H54 (cell line): Measurements from ENCODE around the gene SYPL2.

Source experiments
- DNase-seq: peaks from one replicate; pipeline ENCODE4 v3.0.0; 2011; ENCODE audit warnings: low spot score, mixed read lengths; ENCODE audit not compliant: insufficient read length
- FAIRE-seq: peaks from 3 replicates; lab custom pipeline; 2011; peaks lifted over from hg19 to GRCh38; lab: Jason Lieb, UNC
- POLR2A ChIP-seq: IDR thresholded peaks from 2 replicates; pipeline ENCODE4 v1.6.1; 2011; ENCODE audit warnings: low read depth, mild to moderate bottlenecking, low read length

SYPL2 gene

GRCh38 chr1:109503935-109504334, 37.6 kb downstream of the SYPL2 start:
- no peak for FAIRE-seq

GRCh38 chr1:109504974-109505373, 38.6 kb downstream of the SYPL2 start:
- no peak for DNase-seq
- no peak for FAIRE-seq

More at GRCh38 chr1:109503935-109504334, 37.6 kb downstream of the SYPL2 start:
- TF ChIP-seq POLR2A = no peak
- no peak for DNase-seq

GRCh38 chr1:109508001-109508872, 41.9 kb downstream of the SYPL2 start:
- FAIRE-seq = no peak
- no peak for DNase-seq
- no peak for TF ChIP-seq POLR2A

More at GRCh38 chr1:109504974-109505373, 38.6 kb downstream of the SYPL2 start:
- TF ChIP-seq POLR2A = no peak

- FAIRE-seq (no peak), DNase-seq (no peak)
- no peak for TF ChIP-seq POLR2A
These were observed 42.5 kb downstream of the SYPL2 start for GRCh38 chr1:109508873-109509175.

GRCh38 chr1:109509176-109510134, 43.1 kb downstream of the SYPL2 start, which contains the start of gene AMIGO1:
Gene AMIGO1 (minus strand): TSS chr1:109509727. CDS start chr1:109508912, 815 bp downstream.
- FAIRE-seq = no peak
- DNase-seq = no peak
- no peak for TF ChIP-seq POLR2A

- no peak for TF ChIP-seq POLR2A
- FAIRE-seq = no peak
- no peak for DNase-seq
These were observed 46.9 kb downstream of the SYPL2 start for GRCh38 chr1:109513110-109513710.

- TF ChIP-seq POLR2A = no peak
- FAIRE-seq (no peak), DNase-seq (no peak)
These were observed 48.5 kb downstream of the SYPL2 start for GRCh38 chr1:109514846-109515245.

- FAIRE-seq (no peak), DNase-seq (no peak)
- no peak for TF ChIP-seq POLR2A
These were observed 50.5 kb downstream of the SYPL2 start for GRCh38 chr1:109516872-109517271.

GRCh38 chr1:109517337-109517736, 51.0 kb downstream of the SYPL2 start:
- FAIRE-seq = no peak
- no peak for TF ChIP-seq POLR2A
- no peak for DNase-seq

GRCh38 chr1:109521002-109521951, 54.9 kb downstream of the SYPL2 start:
- no peak for DNase-seq
- FAIRE-seq = no peak
- TF ChIP-seq POLR2A = no peak

GRCh38 chr1:109522026-109522425, 55.7 kb downstream of the SYPL2 start:
- FAIRE-seq (no peak), DNase-seq (no peak)
- TF ChIP-seq POLR2A = no peak

- DNase-seq = no peak
- no peak for FAIRE-seq
- no peak for TF ChIP-seq POLR2A
These were observed 57.4 kb downstream of the SYPL2 start for GRCh38 chr1:109523706-109524105.
